ENCODE data around the gene KLHL29. TPM values are rescaled to one million over a fixed set of nuclear protein-coding genes. Genes with fewer than 3 reads are reported as not detected.

The KLHL29 gene
- total and polyA plus RNA-seq, 2 donors (not counting 1 experiment from before 2014, with no cell fraction given) = 1.3 to 3.4 TPM

GRCh38 chr2:23540804-23541360, 155.9 kb downstream of the KLHL29 start:
- Histone ChIP-seq H3K9ac (ENCODE audit: low read length) (no peak overlapping the region), H3K9me3 (ENCODE audit: control extremely low read depth in 1 of 3, control insufficient read depth in 2 of 3, insufficient read depth in 1 of 3, low read length in 2 of 3) (no peaks in the 10 kb centered on the region), H3K4me3 (ENCODE audit: control extremely low read depth in 1 of 5, extremely low read depth in 1 of 5, insufficient read depth in 1 of 5, low read depth in 2 of 5, low read length in 4 of 5) (no peak overlapping the region), H3K4me1 (ENCODE audit: control insufficient read depth in 2 of 2, insufficient read depth in 2 of 2, low read length in 2 of 2) (no peaks in the 10 kb centered on the region), H3K27ac (ENCODE audit: low read length in 2 of 2) (no peak overlapping the region), H3K79me2 (ENCODE audit: control insufficient read depth, insufficient read depth, low read length) (no peaks in the 10 kb centered on the region), H2AFZ (ENCODE audit: insufficient read depth, low read depth, low read length, poor library complexity, severe bottlenecking) (no peak overlapping the region), H3K4me2 (replicated peaks; ENCODE audit: low read depth, low read length, poor library complexity, severe bottlenecking) (no peak overlapping the region), H3K36me3 (replicated peaks in 1 of 2; ENCODE audit: control extremely low read depth in 1 of 2, control insufficient read depth in 1 of 2, extremely low read depth in 1 of 2, insufficient read depth in 2 of 2, low read length in 1 of 2) (no peaks in the 10 kb centered on the region), H3K27me3 (replicated peaks in 1 of 4; ENCODE audit: control extremely low read depth in 1 of 4, control insufficient read depth in 3 of 4, insufficient read depth in 4 of 4, low read length in 3 of 4) (no peaks in the 10 kb centered on the region), H4K20me1 (ENCODE audit: control insufficient read depth, insufficient read depth, low read length, poor library complexity, severe bottlenecking) (no peaks in the 10 kb centered on the region)
- TF ChIP-seq EZH2 (IDR thresholded peaks at IDR 0.05; ENCODE audit: borderline replicate concordance, insufficient read depth, low read depth, low read length, poor library complexity, severe bottlenecking) (no peak), CTCF (IDR thresholded peaks at IDR 0.05) (no peak)
- ChIA-PET POLR2A (no interaction called here), CTCF (no interaction called here)
- no peak for ATAC-seq (ENCODE audit: low read depth)
- H3K9me3 Mint-ChIP-seq (ENCODE audit: insufficient read depth) = no peaks in the 10 kb centered on the region
- H3K27ac Mint-ChIP-seq = no peak overlapping the region
- H3K4me1 Mint-ChIP-seq = no peaks in the 10 kb centered on the region
- WGBS (ENCODE audit: insufficient coverage) = 92% methylated on average over 6 of the region's 8 CpGs
- no peak for DNase-seq
- intact Hi-C loops (cut with micrococcal nuclease) = no loop called here
- H3K4me3 Mint-ChIP-seq = no peak overlapping the region
- H3K27me3 Mint-ChIP-seq = no peaks in the 10 kb centered on the region

DNA sequence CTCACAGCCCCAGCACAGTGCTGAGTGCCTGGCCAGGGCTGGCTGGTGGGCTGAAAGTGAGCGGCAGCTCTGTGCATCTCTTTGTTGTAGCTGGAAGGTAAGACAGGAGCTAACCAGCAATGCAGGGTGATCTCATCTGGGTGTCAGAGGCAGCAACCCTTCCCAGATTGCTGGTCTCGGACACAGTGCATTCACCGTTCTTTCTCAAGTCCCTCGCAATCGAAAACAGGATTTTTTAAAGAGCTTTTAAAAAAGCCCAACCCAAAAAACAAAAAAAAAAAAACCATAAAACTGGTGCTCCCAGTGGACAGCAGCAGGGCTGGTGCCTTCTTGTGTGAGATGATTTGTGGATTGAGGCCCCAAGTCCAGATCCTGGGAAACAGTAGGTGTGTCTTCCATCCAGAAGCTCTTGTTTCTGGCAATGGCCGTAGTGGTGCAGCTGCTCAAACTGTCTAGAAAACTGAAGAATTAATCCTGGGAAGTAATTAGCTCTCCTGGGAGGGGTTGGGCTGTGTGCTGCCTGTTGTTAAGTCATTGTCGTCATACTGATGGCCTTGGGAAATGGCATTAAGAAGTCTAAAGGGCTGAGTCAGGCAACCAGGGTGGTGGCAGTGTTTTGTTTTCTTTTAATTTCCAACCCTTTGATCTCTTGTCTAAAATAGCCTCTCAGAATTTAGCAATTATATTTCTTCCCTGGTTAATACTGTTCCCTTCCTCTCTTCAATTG, 156.7 kb downstream of the KLHL29 start:
- intact Hi-C loops (cut with micrococcal nuclease) = no loop called here
- no peak overlapping the region for H3K9ac ChIP-seq (ENCODE audit: low read length)
- no peak overlapping the region for H3K27ac ChIP-seq (ENCODE audit: low read length in 2 of 2)
- Mint-ChIP-seq H3K27me3 (no peaks in the 10 kb centered on the region), H3K27ac (no peak overlapping the region), H3K4me1 (no peaks in the 10 kb centered on the region), H3K4me3 (no peak overlapping the region), H3K9me3 (ENCODE audit: insufficient read depth) (no peaks in the 10 kb centered on the region)
- H3K9me3 ChIP-seq (ENCODE audit: control extremely low read depth in 1 of 3, control insufficient read depth in 2 of 3, insufficient read depth in 1 of 3, low read length in 2 of 3) = no peaks in the 10 kb centered on the region
- TF ChIP-seq EZH2 (IDR thresholded peaks at IDR 0.05; ENCODE audit: borderline replicate concordance, insufficient read depth, low read depth, low read length, poor library complexity, severe bottlenecking) = no peak
- TF ChIP-seq CTCF (IDR thresholded peaks at IDR 0.05) = no peak
- no peak overlapping the region for H3K4me3 ChIP-seq (ENCODE audit: control extremely low read depth in 1 of 5, extremely low read depth in 1 of 5, insufficient read depth in 1 of 5, low read depth in 2 of 5, low read length in 4 of 5)
- 96% methylated on average over 2 of the region's 7 CpGs for WGBS (ENCODE audit: insufficient coverage)
- ChIA-PET CTCF (no interaction called here), POLR2A (no interaction called here)
- no peaks in the 10 kb centered on the region for H3K79me2 ChIP-seq (ENCODE audit: control insufficient read depth, insufficient read depth, low read length)
- no peaks in the 10 kb centered on the region for H3K36me3 ChIP-seq (replicated peaks in 1 of 2; ENCODE audit: control extremely low read depth in 1 of 2, control insufficient read depth in 1 of 2, extremely low read depth in 1 of 2, insufficient read depth in 2 of 2, low read length in 1 of 2)
- DNase-seq = no peak
- H3K4me2 ChIP-seq (replicated peaks; ENCODE audit: low read depth, low read length, poor library complexity, severe bottlenecking) = no peak overlapping the region
- no peak for ATAC-seq (ENCODE audit: low read depth)
- no peaks in the 10 kb centered on the region for H3K27me3 ChIP-seq (replicated peaks in 1 of 4; ENCODE audit: control extremely low read depth in 1 of 4, control insufficient read depth in 3 of 4, insufficient read depth in 4 of 4, low read length in 3 of 4)
- H3K4me1 ChIP-seq (ENCODE audit: control insufficient read depth in 2 of 2, insufficient read depth in 2 of 2, low read length in 2 of 2) = no peaks in the 10 kb centered on the region
- H4K20me1 ChIP-seq (ENCODE audit: control insufficient read depth, insufficient read depth, low read length, poor library complexity, severe bottlenecking) = no peaks in the 10 kb centered on the region
- no peak overlapping the region for H2AFZ ChIP-seq (ENCODE audit: insufficient read depth, low read depth, low read length, poor library complexity, severe bottlenecking)

Measured in B cell (primary cell).